GM12864 (cell line): ENCODE data around the gene ROGDI.

ENCODE experiments used
- DNase-seq: peaks from one replicate; pipeline ENCODE4 v3.0.0-alpha.2; 2011; ENCODE audit warnings: low read depth
- H3K4me3 ChIP-seq: 2 replicates; pipeline ENCODE4 v1.5.1; 2011; ENCODE audit warnings: mild to moderate bottlenecking, low read depth, low read length, control low read depth
- CTCF ChIP-seq: IDR thresholded peaks from 2 replicates; pipeline ENCODE4 v1.5.1; 2011; ENCODE audit warnings: low read depth, mild to moderate bottlenecking, moderate library complexity, low read length, control low read depth, inconsistent platforms; ENCODE audit errors: missing control alignments

The ROGDI gene

DNA sequence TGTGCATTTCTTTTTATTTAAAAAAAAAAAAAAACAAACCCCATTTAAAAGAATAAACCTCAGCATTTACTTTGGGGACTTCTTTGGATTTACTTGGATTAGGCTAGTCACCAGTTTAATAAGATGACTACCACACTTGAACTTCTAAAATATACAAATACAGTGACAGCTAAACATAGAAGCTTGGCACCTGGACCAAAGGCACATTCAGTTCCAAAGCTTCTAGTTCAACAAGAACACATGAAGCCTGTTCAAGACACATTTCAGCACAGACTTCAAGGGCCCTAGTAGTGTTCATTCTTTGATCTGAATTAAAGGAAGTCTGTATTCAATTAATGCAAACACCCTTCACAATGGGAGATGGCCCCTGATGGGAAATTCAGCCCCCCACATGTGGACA, 11.6 kb upstream of the ROGDI start:
- no peak for TF ChIP-seq CTCF
- DNase-seq: no peak
- no peak overlapping the region for H3K4me3 ChIP-seq

- DNase-seq: no peak
- no peak overlapping the region for H3K4me3 ChIP-seq
- TF ChIP-seq CTCF: no peak
Measured at GRCh38 chr16:4813251-4814003, 11.0 kb upstream of the ROGDI start.

DNA sequence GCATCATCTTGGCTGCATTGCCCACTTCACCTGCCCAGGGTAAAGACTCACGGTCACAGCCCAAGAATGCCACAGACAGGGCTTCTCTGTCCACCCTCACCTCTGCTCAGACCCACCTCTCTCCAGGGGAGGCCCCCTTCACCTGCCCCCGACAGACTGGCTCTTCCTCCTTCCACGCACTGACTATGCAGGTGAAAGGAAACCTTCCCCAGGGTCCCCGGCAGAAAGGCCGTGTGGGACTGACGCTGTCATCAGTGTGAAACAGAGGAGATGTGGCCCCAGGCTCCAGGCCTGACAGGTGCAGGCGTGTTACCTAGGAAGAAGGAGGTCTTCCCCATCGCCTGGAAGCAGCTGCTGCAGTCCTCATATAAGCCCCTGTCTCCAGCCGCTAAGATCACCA, 9.3 kb upstream of the ROGDI start:
- H3K4me3 ChIP-seq: no peak overlapping the region
- TF ChIP-seq CTCF: no peak
- no peak for DNase-seq

DNA sequence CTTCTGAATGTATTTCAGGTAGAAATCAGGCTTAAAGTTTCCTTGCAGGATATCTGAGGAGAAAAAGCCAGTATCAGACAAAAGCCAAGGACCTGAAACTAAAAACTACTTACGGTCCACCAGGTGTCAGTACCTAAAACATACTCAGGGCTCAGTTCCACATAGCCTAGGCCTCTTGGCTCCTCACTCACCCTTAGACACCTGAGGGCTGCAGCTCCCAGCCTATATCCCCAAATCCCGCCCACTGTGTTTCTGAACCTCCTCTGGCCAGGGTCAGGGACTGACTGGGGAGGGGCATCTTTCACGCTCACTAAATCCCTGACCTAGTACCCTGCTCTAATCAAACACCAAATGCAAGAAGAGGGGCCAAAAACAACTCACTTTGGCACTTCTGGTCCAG, 8.8 kb upstream of the ROGDI start:
- DNase-seq: no peak
- no peak for TF ChIP-seq CTCF
- no peak overlapping the region for H3K4me3 ChIP-seq

GRCh38 chr16:4806280-4806679, 3.8 kb upstream of the ROGDI start:
- H3K4me3 ChIP-seq: no peak overlapping the region
- TF ChIP-seq CTCF: no peak
- DNase-seq: no peak

DNA sequence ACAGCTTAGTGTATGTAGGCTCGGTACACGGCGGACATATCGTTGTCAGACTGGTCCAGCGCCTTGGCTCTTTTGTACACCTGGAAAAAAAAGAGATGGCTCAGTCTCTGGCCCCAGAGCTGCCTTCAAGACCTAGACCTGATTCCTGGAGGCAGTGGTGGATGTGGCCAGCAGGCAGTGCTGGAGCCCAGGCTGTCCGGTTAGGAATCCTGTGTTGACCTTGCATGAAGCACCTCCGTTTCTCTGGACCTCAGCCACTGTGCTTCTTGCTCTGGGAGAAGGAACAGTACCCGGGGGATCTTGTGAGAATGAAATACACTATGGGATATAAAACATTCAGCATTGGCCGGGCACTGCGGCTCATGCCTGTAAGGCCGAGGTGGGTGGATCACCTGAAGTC, 2.8 kb upstream of the ROGDI start:
- DNase-seq: no peak
- no peak for TF ChIP-seq CTCF
- no peak overlapping the region for H3K4me3 ChIP-seq
